8988T (cell line): ENCODE results near the gene PCID2.

Source experiments
- DNase-seq: peaks from one replicate; pipeline ENCODE4 v3.0.0; 2011

The PCID2 gene

DNA sequence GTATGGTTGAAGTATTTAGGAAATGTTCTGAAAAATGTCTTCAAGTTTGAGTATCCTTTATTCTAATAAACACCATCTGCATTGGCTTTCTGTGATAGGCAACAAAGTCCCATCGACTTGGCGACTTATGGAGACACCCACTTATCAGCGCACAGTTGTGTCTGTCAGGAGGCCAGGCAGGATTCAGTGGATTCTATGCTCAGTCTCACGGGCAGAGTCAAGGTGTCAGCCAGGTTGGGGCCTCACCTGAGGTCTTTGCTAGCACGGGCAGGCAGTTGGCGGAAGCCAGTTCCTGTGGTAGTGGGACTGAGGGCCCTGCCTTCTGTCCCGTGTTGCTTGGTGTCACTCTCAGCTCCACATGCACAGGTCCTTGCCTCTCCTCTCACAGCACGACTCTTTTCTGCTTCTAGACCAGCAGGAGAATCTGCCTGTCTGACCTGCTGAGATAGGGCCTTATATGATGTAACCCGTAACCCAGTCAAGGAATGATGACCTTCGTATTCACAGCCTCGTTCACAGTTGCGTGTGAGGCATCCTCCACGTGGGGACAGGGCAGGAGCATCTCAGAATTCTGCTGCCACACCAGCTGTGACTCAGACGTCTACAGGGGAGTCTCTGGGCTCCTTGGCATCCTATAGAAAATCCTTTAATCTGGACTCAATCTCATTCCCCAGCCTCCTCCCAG, 10.9 kb upstream of the PCID2 start:
- DNase-seq = no peak

DNA sequence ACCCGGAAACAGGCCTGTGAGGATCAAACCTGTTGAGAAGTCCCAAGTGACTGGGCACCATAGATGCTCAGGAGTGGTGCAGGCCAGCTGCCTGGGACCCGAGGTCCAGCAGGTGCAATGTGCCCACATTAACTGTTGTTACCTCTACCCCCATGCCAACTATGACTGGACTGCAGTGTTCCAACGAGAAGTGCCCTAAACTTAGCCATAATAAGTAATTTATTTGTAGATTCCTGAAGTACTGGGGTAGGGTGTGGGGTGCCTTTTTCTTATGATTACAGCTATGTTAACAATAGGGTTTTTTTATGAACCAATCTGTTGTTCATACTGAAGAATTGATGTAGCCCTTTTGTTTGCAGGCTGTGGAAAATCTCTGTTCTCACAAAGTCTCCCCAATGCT, 10.1 kb upstream of the PCID2 start:
- no peak for DNase-seq

DNA sequence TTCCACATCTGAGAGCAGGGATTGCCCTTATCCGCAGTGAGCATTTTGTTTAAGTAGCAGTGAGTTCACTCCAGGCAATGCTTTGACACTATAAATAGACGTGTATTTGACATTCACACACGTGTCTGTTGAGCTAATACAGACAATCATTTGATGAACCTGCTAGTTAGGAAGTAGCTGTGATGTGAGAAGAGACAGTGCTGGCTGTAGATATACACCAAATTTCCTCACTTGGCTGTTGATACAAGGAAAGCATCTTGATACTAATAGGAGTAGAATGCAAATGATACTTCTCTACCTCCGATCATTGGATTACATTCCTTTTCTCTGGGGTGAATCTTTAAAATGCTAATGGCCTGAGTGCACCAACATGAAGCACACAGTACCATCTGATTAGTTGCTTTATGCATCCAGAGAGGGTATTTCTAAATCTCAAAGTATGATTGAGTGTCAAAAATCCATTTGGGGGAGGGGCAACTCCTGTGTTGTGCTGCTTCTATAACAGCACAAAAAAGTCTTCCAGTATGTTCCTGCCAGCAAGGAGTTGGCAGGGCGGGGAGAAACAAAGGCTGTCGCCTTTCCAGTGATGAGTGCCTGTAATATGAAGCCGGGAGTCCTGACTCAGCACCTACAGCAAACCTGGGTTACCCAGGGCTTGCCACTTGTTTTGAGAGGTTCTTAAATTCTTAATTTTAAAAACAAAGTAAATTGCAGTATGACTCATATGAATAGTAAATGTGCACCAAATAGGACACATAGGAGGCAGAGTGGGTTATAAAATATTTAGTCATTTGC, 8.0 kb upstream of the PCID2 start:
- DNase-seq = peak; percentile 43

DNA sequence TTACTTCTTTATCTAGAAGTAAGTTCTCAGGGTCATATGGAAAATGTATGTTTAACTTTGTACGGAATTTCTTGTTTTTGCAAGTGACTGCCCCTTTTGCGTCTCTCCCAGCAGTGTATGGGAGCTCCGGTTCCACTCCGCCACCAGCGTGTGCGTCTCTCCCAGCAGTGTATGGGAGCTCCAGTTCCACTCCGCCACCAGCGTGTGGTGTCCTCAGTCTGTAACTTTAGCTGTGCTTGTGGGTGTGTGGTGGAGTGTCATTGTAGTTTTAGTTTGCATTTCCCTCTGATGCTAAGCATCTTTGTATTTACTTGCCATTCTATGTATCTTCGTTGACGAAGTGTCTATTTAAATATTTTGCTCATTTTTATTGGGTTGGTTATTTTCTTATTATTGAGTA, 3.3 kb upstream of the PCID2 start:
- no peak for DNase-seq

DNA sequence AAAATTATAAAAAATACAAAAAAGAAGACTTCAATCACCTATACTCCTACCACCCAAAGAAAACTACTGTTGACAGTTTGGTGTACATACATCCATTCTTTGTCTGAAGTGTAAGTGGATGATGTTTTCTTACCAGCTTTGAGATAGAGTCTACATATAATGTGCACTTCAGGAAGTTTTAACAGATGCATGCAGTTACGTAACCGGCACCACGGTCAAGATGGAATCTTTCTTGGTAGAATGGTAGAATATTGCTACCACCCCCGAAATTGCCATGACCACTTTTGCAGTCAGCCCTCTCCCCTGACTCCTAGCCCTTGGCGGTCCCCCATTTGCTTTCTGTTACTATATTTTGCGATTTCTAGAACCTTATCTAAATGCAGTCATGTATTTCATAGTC, 2.4 kb upstream of the PCID2 start:
- DNase-seq = no peak

DNA sequence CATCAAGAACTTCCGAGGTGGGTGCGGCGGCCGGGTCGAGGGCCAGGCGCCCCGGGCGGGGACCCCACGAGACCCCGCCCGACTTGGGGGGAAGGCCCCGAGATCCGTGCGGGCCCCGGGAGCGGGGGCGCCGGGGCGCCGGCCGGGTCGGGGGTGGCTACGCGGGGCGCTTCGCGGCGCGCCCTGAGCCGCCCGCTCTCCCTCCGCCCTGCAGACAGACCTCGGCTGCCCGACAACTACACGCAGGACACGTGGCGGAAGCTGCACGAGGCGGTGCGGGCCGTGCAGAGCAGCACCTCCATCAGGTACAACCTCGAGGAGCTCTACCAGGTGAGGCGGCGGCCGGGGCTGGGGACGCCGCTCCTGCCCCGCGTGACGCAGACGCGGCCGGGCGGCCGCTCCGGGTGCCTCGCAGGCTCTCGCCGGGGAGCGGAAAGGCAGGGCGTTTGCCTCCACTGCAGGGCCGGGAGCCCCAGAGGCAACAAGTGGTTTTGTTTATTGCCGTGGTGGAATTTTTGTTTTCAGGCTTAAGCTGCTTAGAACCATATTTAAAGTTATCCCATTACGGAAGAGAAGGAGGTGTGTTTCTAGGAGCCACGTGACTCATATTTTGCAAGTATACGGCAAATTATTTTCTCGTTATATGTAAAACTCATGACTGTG, 1.4 kb upstream of the PCID2 start:
- DNase-seq = no peak

DNA sequence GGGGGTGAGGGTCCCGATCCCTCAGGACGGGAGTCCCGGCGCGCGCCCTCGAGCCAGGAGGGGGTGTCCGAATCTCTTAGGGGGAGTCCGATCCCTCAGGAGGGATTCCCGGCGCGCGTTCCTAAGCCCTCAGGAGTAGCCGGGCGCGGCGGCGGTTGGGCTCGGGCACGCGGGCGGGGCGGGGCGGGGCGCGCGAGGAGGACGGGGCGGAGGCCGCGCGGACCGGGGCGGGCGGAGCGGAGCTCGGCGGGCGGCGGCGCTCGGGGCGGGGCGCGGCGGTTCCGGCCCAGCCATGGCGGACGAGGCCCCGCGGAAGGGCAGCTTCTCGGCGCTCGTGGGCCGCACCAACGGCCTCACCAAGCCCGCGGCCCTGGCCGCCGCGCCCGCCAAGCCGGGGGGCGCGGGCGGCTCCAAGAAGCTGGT, 878 bp upstream of the PCID2 start, which contains the start of gene CUL4A:
Gene CUL4A (plus strand): TSS at position 278 of the 423 bp plus-strand sequence. CDS start 15 bp downstream, at position 293.
- peak; percentile 52 for DNase-seq

DNA sequence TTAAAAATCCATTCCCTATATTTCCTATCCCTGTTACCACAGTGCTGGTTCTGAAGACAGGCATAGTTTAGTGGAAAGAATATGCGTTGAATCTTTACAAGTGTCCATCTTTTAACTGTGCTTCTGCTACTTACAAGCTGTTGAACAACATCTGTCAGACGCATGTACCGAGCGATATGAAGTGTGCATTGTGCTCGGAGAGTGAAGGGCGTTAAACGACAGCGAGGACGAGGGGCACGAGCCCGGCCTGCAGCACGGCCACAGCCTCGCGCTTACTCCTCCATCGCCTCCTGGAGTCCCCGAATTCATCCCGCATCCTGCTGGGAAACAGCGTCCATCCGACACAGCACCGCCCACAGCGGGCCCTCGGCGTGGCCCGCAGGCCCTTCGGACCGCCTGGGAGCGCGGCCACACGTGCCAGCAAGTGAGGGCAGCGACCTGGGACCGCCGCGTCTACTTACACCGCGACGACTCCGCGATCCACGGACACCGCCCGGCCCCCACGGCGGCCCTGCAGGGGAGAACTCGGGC, 514 bp downstream of the PCID2 start:
- no peak for DNase-seq

DNA sequence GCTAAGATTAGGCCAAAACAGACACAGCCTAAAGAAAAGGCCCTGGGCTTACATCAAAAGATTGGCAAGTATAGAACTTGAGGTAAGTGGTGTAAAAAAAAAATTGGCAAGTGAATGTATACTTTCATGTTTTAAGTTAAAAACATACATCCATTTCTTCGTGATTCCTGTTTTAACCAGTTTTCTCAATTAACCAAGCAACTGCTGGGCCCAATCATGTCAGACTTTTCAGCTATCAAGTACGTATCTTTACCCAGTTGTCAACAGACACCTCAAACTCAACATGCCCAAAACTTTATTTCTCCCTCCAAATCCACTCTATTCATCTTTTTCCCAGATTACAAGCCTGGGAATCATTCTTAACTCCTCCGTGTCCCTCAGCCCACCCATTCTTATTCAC, 1.0 kb downstream of the PCID2 start:
- DNase-seq = no peak

DNA sequence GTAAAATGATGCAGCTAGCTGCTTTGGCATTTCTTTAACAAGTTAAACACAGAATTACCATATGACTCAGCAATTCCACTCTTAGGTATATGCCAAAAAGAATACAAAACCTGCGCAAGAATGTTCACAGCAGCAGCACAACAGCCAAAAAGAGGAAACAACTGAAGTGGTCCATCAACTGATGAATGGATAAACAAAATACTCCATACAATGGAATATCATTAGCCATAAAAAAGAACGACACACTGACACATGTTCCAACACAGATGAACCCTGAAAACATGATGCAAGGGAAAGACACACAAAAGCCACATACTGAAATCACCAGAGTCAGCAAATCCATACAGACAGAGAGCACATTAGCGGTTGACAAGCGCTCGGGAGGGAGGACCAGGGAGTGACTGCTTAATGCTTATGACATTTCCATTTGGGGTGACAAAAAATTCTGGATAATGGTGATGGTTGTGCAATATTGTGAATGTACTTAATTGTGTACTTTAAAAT, 3.0 kb downstream of the PCID2 start:
- no peak for DNase-seq

DNA sequence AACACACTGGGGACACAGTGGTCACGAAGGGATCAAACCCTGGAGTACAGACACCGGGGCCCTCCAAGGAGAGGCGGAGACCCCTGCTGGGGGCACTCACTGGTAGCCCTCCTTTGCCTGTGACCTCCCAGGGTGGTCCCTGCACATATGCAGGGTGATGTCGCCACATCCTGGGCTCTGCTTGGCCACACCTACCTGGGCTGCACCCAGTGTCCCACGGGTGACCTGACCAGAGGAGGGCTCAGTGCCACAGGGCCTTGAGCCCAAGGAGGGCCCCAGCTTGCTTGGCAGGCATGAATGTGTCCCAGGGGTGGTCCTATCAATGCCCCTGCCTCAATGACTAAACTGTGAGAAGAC, 4.1 kb downstream of the PCID2 start:
- DNase-seq = no peak

DNA sequence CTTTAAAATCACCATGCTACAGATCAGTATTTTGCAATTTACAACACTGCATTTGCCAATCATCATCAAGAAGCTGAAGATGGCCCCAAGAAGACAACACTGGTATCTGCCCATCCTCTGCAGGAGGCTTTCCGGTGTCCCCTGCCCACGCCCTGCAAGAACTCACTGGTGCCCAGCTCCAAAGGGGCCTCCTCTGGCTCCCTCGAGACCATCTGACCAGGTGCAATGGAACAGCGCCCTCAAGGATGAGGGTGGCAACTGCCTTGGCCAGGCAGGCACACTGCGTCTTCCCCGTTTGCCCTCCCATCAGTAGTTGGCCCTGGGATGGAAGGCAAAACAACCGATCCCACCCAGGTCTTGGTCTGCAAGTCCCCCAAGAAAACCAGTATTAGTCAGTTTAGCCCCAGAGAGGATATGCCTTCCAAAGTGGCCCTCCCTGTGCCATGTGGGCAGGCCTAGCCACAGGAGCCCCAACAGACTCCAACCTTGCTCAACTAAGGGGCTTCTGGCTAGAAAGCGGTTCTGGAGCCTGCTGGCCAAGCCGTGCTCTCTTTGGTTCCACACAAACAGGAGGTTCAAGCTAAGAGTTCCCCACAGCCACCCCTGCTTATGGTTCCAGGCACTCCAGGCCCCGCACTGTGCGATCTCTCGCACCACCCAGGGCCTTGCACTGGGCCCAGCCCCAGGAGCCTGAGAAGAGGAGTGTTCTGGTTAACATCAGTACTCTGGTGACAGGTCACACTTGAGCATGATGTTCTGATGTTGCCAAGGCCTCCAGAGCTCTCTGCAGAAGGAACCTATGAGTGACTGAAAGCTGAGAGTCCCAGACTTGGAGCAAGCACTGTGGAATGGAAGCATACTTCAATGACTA, 4.7 kb downstream of the PCID2 start:
- DNase-seq = no peak

DNA sequence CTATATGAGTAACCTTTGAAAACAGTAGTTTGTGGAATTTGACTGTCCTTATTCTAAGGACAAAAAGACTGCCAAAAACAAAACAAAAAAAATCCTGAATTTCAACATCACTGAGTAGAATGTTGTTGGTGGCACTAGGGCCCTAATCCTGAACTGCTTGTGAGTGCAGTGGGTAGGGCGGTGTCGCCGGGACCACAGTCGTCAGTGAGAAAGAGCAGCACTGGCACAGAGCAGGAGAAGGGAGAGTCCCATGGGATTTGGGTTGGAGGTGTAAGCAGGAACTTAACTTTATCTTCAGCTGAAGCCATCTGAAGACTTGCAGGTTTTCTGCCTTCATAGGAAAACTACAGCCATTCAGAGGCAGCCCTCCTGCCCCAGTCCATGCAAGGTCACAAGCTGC, 5.6 kb downstream of the PCID2 start:
- DNase-seq = no peak

DNA sequence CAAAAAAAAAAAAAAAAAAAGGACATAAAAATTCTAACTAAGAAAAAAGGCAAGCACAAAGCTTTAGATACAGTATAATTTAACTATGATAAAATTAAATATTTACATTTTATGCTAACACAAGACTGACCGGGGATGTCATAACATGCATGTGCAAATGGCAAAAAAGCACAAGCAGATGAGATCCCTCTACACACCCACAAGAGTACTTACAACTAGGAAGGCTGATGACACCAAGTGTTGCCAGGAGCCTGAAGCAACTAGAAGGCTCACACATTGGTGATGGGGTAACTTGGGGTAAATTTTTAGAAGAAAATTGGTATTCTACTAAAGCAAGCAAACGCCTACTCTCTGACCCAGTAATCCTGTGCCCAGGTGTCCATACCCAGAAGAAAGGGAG, 6.7 kb downstream of the PCID2 start:
- DNase-seq = no peak

DNA sequence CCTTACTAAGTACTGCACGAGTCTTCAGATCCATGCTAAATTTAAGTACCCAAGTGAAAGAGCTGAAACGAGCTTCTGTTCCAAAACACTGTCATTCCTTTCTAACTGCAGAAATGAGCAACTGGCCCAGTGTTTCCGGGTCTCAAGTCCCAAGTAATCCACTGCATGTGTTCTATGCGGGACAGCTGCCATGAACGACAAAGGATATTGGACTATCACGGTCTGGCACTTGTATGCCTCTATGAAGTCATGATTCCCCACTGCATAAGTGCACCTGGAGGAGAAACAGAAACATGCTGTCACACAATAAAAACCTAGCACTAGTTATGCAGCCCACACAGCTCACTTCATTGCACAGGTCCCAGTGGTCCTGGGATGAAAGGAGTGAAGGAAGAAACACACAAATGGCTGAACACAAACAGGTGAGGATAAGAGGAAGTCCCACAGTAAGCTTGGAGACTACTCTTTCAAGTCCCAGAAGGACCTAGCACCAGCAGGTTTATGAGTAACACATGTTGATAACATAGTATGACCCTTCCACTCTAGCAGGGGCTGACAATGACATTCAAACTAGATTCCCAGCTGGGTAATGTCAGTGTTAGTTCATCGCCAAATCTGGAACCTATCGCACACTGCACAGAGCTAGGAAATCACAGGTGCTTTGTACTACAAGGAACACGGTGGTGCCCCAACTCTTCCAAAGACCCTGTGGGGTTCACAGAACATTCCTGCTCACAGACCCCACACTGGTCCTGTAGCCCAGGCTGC, 11.3 kb downstream of the PCID2 start:
- no peak for DNase-seq

DNA sequence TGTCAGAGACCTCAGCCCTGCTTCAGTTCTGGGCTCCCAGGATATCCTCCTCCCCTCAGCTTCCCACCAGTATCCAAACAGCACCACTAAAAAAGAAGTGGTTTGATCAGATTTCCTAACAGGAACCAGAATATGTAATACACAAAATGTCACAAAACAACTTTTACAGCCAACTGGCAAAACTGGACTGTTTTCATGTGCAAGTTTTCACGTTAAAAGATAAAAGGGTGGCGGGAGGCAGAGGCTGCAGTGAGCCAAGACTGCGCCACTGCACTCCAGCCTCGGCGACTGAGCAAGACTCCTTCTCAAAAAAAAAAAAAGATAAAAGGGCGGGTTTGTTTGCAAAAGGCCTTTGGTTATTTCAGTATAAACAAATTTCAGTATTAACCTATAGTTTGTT, 13.1 kb downstream of the PCID2 start:
- DNase-seq = no peak

DNA sequence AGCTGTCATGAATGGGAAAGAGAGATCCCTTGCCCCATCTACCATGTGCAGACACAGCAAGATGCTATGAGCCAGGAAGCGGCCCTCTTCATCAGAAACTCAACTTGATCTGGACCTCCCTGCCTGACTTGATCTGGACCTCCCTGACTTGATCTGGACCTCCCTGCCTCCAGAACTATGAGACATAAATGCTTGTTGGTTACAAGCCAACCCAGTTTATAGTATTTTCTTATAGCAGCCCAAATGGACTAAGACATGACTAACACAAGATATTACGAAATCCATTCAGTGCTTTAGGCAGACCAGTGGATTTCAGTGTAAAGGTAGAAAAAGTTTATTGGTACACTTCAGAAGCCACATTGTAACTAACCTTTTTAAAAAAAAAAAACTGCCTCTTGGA, 15.6 kb downstream of the PCID2 start:
- no peak for DNase-seq

DNA sequence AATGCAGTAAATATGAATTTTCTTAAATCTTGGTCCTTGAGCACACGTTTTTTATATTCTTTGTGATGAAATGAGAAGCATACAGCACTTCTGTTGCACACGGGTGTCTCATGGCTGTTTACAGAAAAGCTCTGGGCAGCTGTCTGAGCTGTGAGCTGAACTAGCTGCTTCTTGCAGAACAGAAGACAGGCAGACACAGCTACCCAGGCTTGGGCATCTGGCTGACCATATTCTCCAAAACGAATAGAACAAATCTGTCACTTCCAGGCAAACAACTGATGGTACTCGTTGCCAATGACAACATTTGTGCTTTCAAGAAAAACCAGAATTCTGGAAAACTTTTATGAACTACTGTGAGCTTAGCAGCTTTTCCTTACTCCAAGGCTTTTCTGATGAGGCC, 16.2 kb downstream of the PCID2 start:
- DNase-seq = no peak

DNA sequence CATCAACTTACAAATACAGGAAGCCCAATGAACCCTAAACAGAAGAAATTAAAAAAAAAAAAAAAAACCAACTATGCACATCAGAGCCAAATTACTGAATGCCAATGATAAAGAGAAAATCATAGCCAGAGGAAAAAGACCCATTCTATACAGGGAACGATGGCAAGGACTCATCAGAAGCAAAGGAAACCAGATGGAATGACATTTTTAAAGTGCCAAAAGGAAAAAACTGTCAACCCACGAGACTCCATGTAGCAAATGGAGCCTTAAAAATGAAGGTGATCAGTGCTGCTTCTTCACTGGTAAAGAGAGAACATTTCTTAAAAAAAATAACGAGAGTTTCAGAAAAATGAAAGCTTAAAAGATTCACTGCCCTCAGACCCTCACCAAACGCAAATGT, 18.3 kb downstream of the PCID2 start:
- DNase-seq = no peak

DNA sequence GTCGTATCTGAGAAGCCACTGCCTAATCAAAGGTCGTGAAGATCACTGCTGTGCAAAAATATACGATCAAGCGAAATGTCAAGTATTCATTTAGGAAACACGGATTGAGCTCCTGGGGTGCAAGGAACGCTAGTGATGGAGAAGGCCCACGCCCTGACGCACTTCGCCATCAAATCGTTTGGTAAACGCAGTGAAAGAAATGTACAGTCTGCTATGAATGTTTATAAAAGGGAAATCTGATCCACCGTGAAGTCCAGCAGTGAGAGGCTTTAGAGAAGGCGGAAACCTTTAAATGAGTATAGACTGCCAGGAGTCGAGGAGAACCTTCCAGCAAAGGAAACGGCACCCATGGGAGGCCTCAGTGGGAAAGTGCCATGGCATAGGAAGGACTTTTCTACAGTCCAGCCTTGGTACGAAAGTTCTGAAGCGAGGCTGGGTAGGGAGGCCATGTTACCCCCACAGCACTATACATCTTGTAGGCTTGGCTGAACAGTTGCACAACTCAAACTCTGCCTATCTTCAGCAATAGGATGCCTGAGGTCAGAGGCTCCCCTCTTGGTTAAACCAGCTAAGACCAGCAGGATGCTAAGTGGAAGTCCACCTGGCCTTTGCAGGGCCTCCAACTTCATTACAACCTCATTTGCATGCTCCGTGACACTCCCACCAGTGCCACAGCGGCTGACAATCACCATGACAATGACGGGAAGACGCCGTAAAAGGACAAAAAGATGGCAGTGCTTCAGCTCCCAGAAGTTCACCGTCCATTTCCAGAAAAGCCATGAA, 20.4 kb downstream of the PCID2 start:
- no peak for DNase-seq

DNA sequence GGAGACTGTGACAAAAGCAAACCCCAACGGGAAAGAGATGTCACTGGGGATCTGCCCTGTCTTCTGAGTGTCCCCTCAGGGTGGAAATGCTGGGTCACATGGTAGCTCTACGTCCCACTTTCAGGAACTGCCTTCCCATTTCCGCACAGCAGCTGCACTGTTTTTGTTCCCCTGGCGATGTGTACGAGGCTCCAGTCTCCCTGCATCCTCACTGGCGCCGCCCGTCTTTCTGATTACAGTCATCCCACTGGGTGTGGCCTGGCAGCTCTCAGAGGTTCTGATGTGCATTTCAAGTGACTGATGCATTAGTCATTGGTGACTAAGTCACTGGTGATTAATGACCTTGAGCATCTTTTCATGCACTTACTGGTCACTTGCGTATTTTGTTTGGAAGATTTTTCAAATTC, 21.2 kb downstream of the PCID2 start:
- DNase-seq = peak; percentile 58
